CD4-positive, alpha-beta T cell (primary cell): Measurements from ENCODE around the gene CCDC107. TPM values are rescaled to one million over a fixed set of nuclear protein-coding genes. Genes with fewer than 3 reads are reported as not detected.

Experiments used
- ATAC-seq: fragments of 200-7000 bp; cut with Tn5 transposase; one replicate; pipeline ENCODE4 v1.10.0; 2022; ENCODE audit warnings: mild to moderate bottlenecking; ENCODE audit not compliant: poor library complexity
- CTCF ChIA-PET: fragments of 350-600 bp; sonication (Branson Sonifier 250); formaldehyde crosslinking; loops from one replicate; lab custom pipeline; 2021; ENCODE audit warnings: antibody characterized with exemption, inconsistent platforms; lab: Charles Lee
- POLR2A ChIA-PET: fragments of 350-600 bp; sonication (Branson Sonifier 250); formaldehyde crosslinking; loops from one replicate; lab custom pipeline; 2021; ENCODE audit warnings: antibody characterized with exemption, inconsistent platforms; lab: Charles Lee
- DNase-seq, 14 experiments: peaks; one replicate each; pipeline ENCODE4 v3.0.0-alpha.2; 2013 to 2020; ENCODE audit warnings: mixed read lengths in 2 of 14
- H3K27ac ChIP-seq, 2 donors: one replicate each; pipeline versions ENCODE4 v1.5.1 to v1.7.0; 2013; ENCODE audit warnings: low read length in 2 of 2, low read depth in 1 of 2, mild to moderate bottlenecking in 1 of 2
- H3K27me3 ChIP-seq, 2 experiments: 1 replicate in 1 of 2; 2 replicates in 1 of 2; pipeline versions ENCODE4 v1.6.1 to v1.7.0; 2013; ENCODE audit warnings: low read length in 2 of 2, control low read depth in 1 of 2, mild to moderate bottlenecking in 1 of 2, moderate library complexity in 1 of 2; ENCODE audit not compliant: insufficient read depth in 2 of 2, control insufficient read depth in 1 of 2
- H3K36me3 ChIP-seq: one replicate; pipeline ENCODE4 v1.6.1; 2013; ENCODE audit warnings: low read length, control low read depth; ENCODE audit not compliant: insufficient read depth
- H3K4me1 ChIP-seq: one replicate; pipeline ENCODE4 v1.6.1; 2013; ENCODE audit warnings: low read length, control low read depth; ENCODE audit not compliant: insufficient read depth
- H3K4me3 ChIP-seq: one replicate; pipeline ENCODE4 v1.5.1; 2013; ENCODE audit warnings: mild to moderate bottlenecking, low read length, moderate library complexity
- H3K9me3 ChIP-seq, 2 experiments: 1 replicate in 1 of 2; 2 replicates in 1 of 2; pipeline versions ENCODE4 v1.6.1 to v1.7.0; 2013; ENCODE audit warnings: low read length in 2 of 2, mild to moderate bottlenecking in 2 of 2, control low read depth in 1 of 2, moderate library complexity in 1 of 2; ENCODE audit not compliant: control insufficient read depth in 1 of 2, insufficient read depth in 1 of 2
- H3K27ac Mint-ChIP-seq: one replicate; pipeline ENCODE4 v1.8.0; 2020; ENCODE audit warnings: mixed read lengths
- H3K27me3 Mint-ChIP-seq: one replicate; pipeline ENCODE4 v1.8.0; 2021; ENCODE audit warnings: mixed read lengths
- H3K36me3 Mint-ChIP-seq: one replicate; pipeline ENCODE4 v1.8.0; 2021; ENCODE audit warnings: low read depth, mixed read lengths
- H3K4me1 Mint-ChIP-seq: one replicate; pipeline ENCODE4 v1.8.0; 2021; ENCODE audit warnings: low read depth, mixed read lengths
- H3K4me3 Mint-ChIP-seq: one replicate; pipeline ENCODE4 v1.8.0; 2020; ENCODE audit warnings: mild to moderate bottlenecking, mixed read lengths
- H3K9me3 Mint-ChIP-seq: one replicate; pipeline ENCODE4 v1.8.0; 2020; ENCODE audit warnings: mixed read lengths
- intact Hi-C, 2 experiments: fragments of 100-400 bp; cut with DNase I in 1 of 2; cut with micrococcal nuclease in 1 of 2; formaldehyde crosslinking; loops; one replicate each; pipeline versions ENCODE4 v1.15.1 to v1.9.0; 2023 to 2025; cut with DNase I, micrococcal nuclease
- total RNA-seq, 174 experiments: library from RNA in 2 of 174; stranded (reverse) in 2 of 174; gene quantifications; one replicate each; pipeline ENCODE4 v1.2.3 and lab custom pipeline; 2021 to 2026
- TF ChIP-seq, protein P1 (sequence below): fragments of 200-600 bp; IDR thresholded peaks from one replicate; pipeline ENCODE4 v1.8.0; 2022; ENCODE audit warnings: antibody characterized with exemption, mild to moderate bottlenecking

The CCDC107 gene
- total RNA-seq, 2 experiments from 2014 or later = 10.2 TPM

- DNase-seq (no peak), ATAC-seq (no peak)
- Histone ChIP-seq H3K27ac (peak overlapping the region; percentile 14 to 56), H3K4me3 (no peak overlapping the region), H3K9me3 (peaks cover 0 to 4% of the 10 kb centered on the region in 2 experiments), H3K36me3 (peaks cover 16% of the 10 kb centered on the region), H3K4me1 (peaks cover 90% of the 10 kb centered on the region), H3K27me3 (no peaks in the 10 kb centered on the region)
- POLR2A ChIA-PET = interaction anchor here (1.0 to 3.4 kb wide), 9 partner anchors 10 to 72 kb away, joined by 3 to 20 read pairs (median 6); partner anchors contain the start of genes CREB3, SIT1, TLN1 and TPM2
- peak overlapping the region; percentile 92 for H3K4me3 Mint-ChIP-seq
- H3K27ac Mint-ChIP-seq = peak overlapping the region; percentile 100
- TF ChIP-seq, protein P1, sequence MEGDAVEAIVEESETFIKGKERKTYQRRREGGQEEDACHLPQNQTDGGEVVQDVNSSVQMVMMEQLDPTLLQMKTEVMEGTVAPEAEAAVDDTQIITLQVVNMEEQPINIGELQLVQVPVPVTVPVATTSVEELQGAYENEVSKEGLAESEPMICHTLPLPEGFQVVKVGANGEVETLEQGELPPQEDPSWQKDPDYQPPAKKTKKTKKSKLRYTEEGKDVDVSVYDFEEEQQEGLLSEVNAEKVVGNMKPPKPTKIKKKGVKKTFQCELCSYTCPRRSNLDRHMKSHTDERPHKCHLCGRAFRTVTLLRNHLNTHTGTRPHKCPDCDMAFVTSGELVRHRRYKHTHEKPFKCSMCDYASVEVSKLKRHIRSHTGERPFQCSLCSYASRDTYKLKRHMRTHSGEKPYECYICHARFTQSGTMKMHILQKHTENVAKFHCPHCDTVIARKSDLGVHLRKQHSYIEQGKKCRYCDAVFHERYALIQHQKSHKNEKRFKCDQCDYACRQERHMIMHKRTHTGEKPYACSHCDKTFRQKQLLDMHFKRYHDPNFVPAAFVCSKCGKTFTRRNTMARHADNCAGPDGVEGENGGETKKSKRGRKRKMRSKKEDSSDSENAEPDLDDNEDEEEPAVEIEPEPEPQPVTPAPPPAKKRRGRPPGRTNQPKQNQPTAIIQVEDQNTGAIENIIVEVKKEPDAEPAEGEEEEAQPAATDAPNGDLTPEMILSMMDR = no peak
- peaks cover 94% of the 10 kb centered on the region for H3K4me1 Mint-ChIP-seq
- peaks cover 8% of the 10 kb centered on the region for H3K27me3 Mint-ChIP-seq
- H3K9me3 Mint-ChIP-seq = peaks cover 3% of the 10 kb centered on the region
- peaks cover 51% of the 10 kb centered on the region for H3K36me3 Mint-ChIP-seq
- CTCF ChIA-PET = interaction anchor here (1.0 to 6.2 kb wide), 7 partner anchors 14 to 96 kb away, joined by 3 to 94 read pairs (median 4); partner anchors contain the start of gene SIT1
- intact Hi-C loops = no loop called here
These were observed 2.9 kb downstream of the CCDC107 start for GRCh38 chr9:35660966-35661415.

DNA sequence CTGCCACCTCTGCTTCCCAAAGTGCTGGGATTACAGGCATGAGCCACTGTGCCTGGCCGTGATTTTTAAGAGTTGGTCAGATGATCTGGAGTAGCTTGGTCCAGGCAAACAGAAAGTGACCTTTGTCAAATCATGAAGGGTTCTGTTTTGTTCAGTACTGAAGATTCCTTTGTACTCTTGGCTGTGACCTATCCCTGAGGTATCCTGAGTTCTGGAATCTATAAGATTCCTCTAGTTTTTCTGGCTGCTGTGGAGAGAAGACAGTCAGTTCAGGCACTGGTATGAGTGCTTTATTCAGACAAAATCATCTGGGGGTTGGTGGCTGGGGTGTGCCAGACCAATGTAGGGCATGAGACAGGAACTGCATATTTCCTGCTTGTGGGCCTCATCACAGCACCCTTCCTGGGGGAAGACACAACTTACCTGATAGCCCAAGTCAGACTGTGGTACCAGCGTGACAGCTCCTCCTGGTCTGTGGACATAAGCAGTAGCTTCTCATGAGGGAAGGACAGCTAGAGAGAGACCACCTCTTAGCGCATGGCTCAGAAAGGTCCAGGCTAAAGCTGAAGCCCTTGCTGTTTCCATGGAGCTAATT lies 3.8 kb downstream of the CCDC107 start:
- intact Hi-C loops = no loop called here
- DNase-seq (peak in 9 of 14 experiments; percentile 28 to 84 (median 45)), ATAC-seq (peak; percentile 12)
- CTCF ChIA-PET = interaction anchor here (1.0 to 6.2 kb wide), 6 partner anchors 14 to 95 kb away, joined by 3 to 94 read pairs (median 4); partner anchors contain the start of gene SIT1
- peaks cover 49% of the 10 kb centered on the region for H3K36me3 Mint-ChIP-seq
- H3K27me3 ChIP-seq = no peaks in the 10 kb centered on the region
- H3K4me1 ChIP-seq = peaks cover 85% of the 10 kb centered on the region
- TF ChIP-seq, protein P1 = no peak
- peak overlapping the region; percentile 5 to 56 for H3K27ac ChIP-seq
- peaks cover 3% of the 10 kb centered on the region for H3K9me3 Mint-ChIP-seq
- H3K4me3 Mint-ChIP-seq = peak overlapping the region; percentile 89
- POLR2A ChIA-PET = interaction anchor here (0.8 to 3.4 kb wide), 9 partner anchors 11 to 71 kb away, joined by 3 to 20 read pairs (median 6); partner anchors contain the start of genes CREB3, SIT1, TLN1 and TPM2
- H3K27me3 Mint-ChIP-seq = peaks cover 8% of the 10 kb centered on the region
- peak overlapping the region; percentile 22 for H3K4me3 ChIP-seq
- peaks cover 0 to 4% of the 10 kb centered on the region in 2 experiments for H3K9me3 ChIP-seq
- peak overlapping the region; percentile 85 for H3K27ac Mint-ChIP-seq
- peaks cover 92% of the 10 kb centered on the region for H3K4me1 Mint-ChIP-seq
- peaks cover 16% of the 10 kb centered on the region for H3K36me3 ChIP-seq

DNA sequence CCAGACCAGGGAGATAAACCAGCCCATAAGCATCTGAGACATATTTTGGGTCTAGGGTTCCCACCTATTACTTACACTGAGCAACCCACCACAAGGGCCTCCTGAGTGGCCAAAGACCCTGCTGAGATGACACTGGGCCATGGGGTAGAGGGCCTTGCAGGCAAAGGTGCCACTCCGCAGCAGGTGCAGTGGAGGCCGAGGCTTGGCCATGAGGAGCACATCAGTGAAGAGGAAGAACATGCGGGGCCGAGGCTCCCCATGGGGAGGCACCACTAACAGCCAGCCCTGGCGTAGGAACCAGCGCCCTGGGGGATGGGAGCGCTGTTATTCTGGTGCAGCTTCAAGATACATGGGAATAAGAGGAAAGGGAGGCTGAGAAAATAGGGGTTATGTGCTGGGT lies 4.3 kb downstream of the CCDC107 start:
- Histone ChIP-seq H3K27me3 (no peaks in the 10 kb centered on the region), H3K4me1 (peaks cover 79% of the 10 kb centered on the region), H3K36me3 (peaks cover 16% of the 10 kb centered on the region), H3K9me3 (peaks cover 0 to 4% of the 10 kb centered on the region in 2 experiments), H3K27ac (peak overlapping the region; percentile 5 to 56), H3K4me3 (no peak overlapping the region)
- ChIA-PET POLR2A (interaction anchor here (0.8 to 3.4 kb wide), 5 partner anchors 13 to 70 kb away, joined by 3 to 13 read pairs (median 7); partner anchors contain the start of genes CREB3, TLN1 and TPM2), CTCF (interaction anchor here (1.2 to 6.2 kb wide), 4 partner anchors 15 to 59 kb away, joined by 3 to 94 read pairs (median 4); partner anchors contain the start of gene SIT1)
- Mint-ChIP-seq H3K4me1 (peaks cover 88% of the 10 kb centered on the region), H3K4me3 (peak overlapping the region; percentile 89), H3K36me3 (peaks cover 43% of the 10 kb centered on the region), H3K27ac (peak overlapping the region; percentile 85), H3K27me3 (peaks cover 7% of the 10 kb centered on the region), H3K9me3 (peaks cover 3% of the 10 kb centered on the region)
- TF ChIP-seq, protein P1 = no peak
- intact Hi-C loops = no loop called here
- DNase-seq (no peak), ATAC-seq (no peak)
